Keratinocyte (primary cell): ENCODE data around the gene CCDC83. TPM values are rescaled to one million over a fixed set of nuclear protein-coding genes. Genes with fewer than 3 reads are reported as not detected.

ENCODE experiments used
- DNase-seq: peaks from one replicate; pipeline ENCODE4 v3.0.0-alpha.2; 2011; ENCODE audit warnings: low read depth, missing footprints, low spot score
- FAIRE-seq: peaks from 2 replicates; lab custom pipeline; 2011; peaks lifted over from hg19 to GRCh38; lab: Jason Lieb, UNC
- H2AFZ ChIP-seq: 2 replicates; pipeline ENCODE4 v1.6.0; 2012; ENCODE audit warnings: low read length, control low read depth, inconsistent platforms; ENCODE audit not compliant: control insufficient read depth
- H3K27ac ChIP-seq: 2 replicates; pipeline ENCODE4 v1.5.1; 2011; ENCODE audit warnings: low read length; ENCODE audit not compliant: control insufficient read depth, insufficient read depth
- H3K27me3 ChIP-seq: 3 replicates; pipeline ENCODE4 v1.6.0; 2011; ENCODE audit warnings: low read length; ENCODE audit not compliant: control insufficient read depth, insufficient read depth; ENCODE audit errors: extremely low read depth
- H3K36me3 ChIP-seq, 2 experiments: 2 replicates in 1 of 2; 3 replicates in 1 of 2; pipeline ENCODE4 v1.5.1; 2011; ENCODE audit warnings: low read length in 2 of 2, mild to moderate bottlenecking in 1 of 2; ENCODE audit not compliant: control insufficient read depth in 2 of 2, insufficient read depth in 2 of 2; ENCODE audit errors: extremely low read depth in 1 of 2
- H3K4me1 ChIP-seq: 3 replicates; pipeline ENCODE4 v1.5.1; 2011; ENCODE audit warnings: low read length; ENCODE audit not compliant: control insufficient read depth, insufficient read depth; ENCODE audit errors: extremely low read depth
- H3K4me2 ChIP-seq: 3 replicates; pipeline ENCODE4 v1.6.0; 2011; ENCODE audit warnings: low read depth, low read length; ENCODE audit not compliant: control insufficient read depth, insufficient read depth; ENCODE audit errors: extremely low read depth
- H3K4me3 ChIP-seq, 3 experiments: fragments of 200-600 bp in 1 of 3; sonication (generic) in 1 of 3; 2 replicates in 2 of 3; 3 replicates in 1 of 3; pipeline ENCODE4 v1.5.1; 2011 to 2016; ENCODE audit warnings: low read length in 3 of 3, mild to moderate bottlenecking in 3 of 3, control low read depth in 2 of 3, inconsistent platforms in 1 of 3, low read depth in 1 of 3, mixed read lengths in 1 of 3, mixed run types in 1 of 3, moderate library complexity in 1 of 3; ENCODE audit not compliant: control insufficient read depth in 2 of 3, insufficient read depth in 2 of 3; ENCODE audit errors: extremely low read depth in 1 of 3
- H3K79me2 ChIP-seq: 2 replicates; pipeline ENCODE4 v1.6.0; 2012; ENCODE audit warnings: low read length; ENCODE audit not compliant: control insufficient read depth, insufficient read depth
- H3K9ac ChIP-seq: 3 replicates; pipeline ENCODE4 v1.6.0; 2011; ENCODE audit warnings: low read length; ENCODE audit not compliant: control insufficient read depth, insufficient read depth; ENCODE audit errors: extremely low read depth
- H3K9me1 ChIP-seq: 3 replicates; pipeline ENCODE4 v1.6.0; 2011; ENCODE audit warnings: low read length; ENCODE audit not compliant: control insufficient read depth, insufficient read depth; ENCODE audit errors: extremely low read depth
- H3K9me3 ChIP-seq: 2 replicates; pipeline ENCODE4 v1.5.1; 2012; ENCODE audit warnings: low read depth, low read length; ENCODE audit not compliant: control insufficient read depth
- H4K20me1 ChIP-seq: 3 replicates; pipeline ENCODE4 v1.6.0; 2011; ENCODE audit warnings: low read length; ENCODE audit not compliant: control insufficient read depth, insufficient read depth; ENCODE audit errors: extremely low read depth
- CTCF ChIP-seq, 3 experiments: IDR thresholded peaks in 1 of 3; conservative IDR thresholded peaks in 1 of 3; optimal IDR thresholded peaks in 1 of 3; 2 replicates in 2 of 3; 3 replicates in 1 of 3; pipeline versions ENCODE3 to v1.5.1; 2011; ENCODE audit warnings: low read length in 3 of 3, mild to moderate bottlenecking in 3 of 3, moderate library complexity in 2 of 3, control low read depth in 1 of 3, inconsistent platforms in 1 of 3; ENCODE audit not compliant: insufficient read depth in 2 of 3; ENCODE audit errors: extremely low read depth in 1 of 3
- EZH2 ChIP-seq: IDR thresholded peaks from one replicate; pipeline ENCODE4 v1.6.1; 2012; ENCODE audit warnings: inconsistent platforms, mild to moderate bottlenecking, low read length, moderate library complexity
- dilution Hi-C: fragments of 300-500 bp; cut with MboI; formaldehyde crosslinking; loops from one replicate; pipeline ENCODE4 v1.7.0; 2020; ENCODE audit warnings: low sequenced_read_pairs; ENCODE audit not compliant: extremely low pct_ligation_motif_present
- polyA plus RNA-seq, 5 experiments: library from polyadenylated mRNA; depleted of rRNA in 3 of 5; stranded (reverse) in 3 of 5; stranded (forward) in 1 of 5; unstranded in 1 of 5; fragments of >200 nt; gene quantifications; 1 replicate in 1 of 5; 2 replicates in 3 of 5; 3 replicates in 1 of 5; pipeline versions ENCODE4 v1.2.1 to v1.2.3, GENCODE V29; 2011 to 2012; ENCODE audit warnings: missing spikeins in 2 of 5, low read depth in 1 of 5, low replicate concordance in 1 of 5

Gene CCDC83
- polyA plus RNA-seq, 1 donor (not counting 4 experiments of a cell fraction or from before 2014, with no cell fraction given): not detected

GRCh38 chr11:85946221-85946620 lies 91.0 kb downstream of the CCDC83 start:
- H3K79me2 ChIP-seq: no peaks in the 10 kb centered on the region
- H3K27ac ChIP-seq: no peak overlapping the region
- TF ChIP-seq CTCF (optimal IDR thresholded peaks at IDR 0.05 in 1 of 3, IDR thresholded peaks at IDR 0.05 in 1 of 3, conservative IDR thresholded peaks at IDR 0.05 in 1 of 3; ENCODE audit: extremely low read depth in 1 of 3, insufficient read depth in 2 of 3, low read length in 3 of 3): no peak
- no peak for TF ChIP-seq EZH2
- peaks cover 21% of the 10 kb centered on the region for H3K4me1 ChIP-seq
- dilution Hi-C loops: no loop called here
- H4K20me1 ChIP-seq: no peaks in the 10 kb centered on the region
- no peaks in the 10 kb centered on the region for H3K27me3 ChIP-seq
- H3K4me2 ChIP-seq: no peak overlapping the region
- H3K36me3 ChIP-seq: no peaks in the 10 kb centered on the region
- FAIRE-seq (no peak), DNase-seq (no peak)
- no peak overlapping the region for H3K9ac ChIP-seq
- peaks cover 3% of the 10 kb centered on the region for H3K9me1 ChIP-seq
- no peak overlapping the region for H3K4me3 ChIP-seq
- H2AFZ ChIP-seq: no peak overlapping the region
- H3K9me3 ChIP-seq: no peaks in the 10 kb centered on the region

GRCh38 chr11:85947431-85948272 lies 92.5 kb downstream of the CCDC83 start:
- Histone ChIP-seq H3K27me3 (no peaks in the 10 kb centered on the region), H3K9me1 (peaks cover 3% of the 10 kb centered on the region), H3K36me3 (no peaks in the 10 kb centered on the region), H2AFZ (no peak overlapping the region), H3K4me1 (peaks cover 21% of the 10 kb centered on the region), H3K9ac (no peak overlapping the region), H3K9me3 (no peaks in the 10 kb centered on the region), H3K27ac (peak overlapping the region; percentile 40), H3K4me3 (no peak overlapping the region), H3K79me2 (no peaks in the 10 kb centered on the region), H3K4me2 (peak overlapping the region; percentile 51), H4K20me1 (no peaks in the 10 kb centered on the region)
- DNase-seq (no peak), FAIRE-seq (no peak)
- no peak for TF ChIP-seq CTCF (optimal IDR thresholded peaks at IDR 0.05 in 1 of 3, IDR thresholded peaks at IDR 0.05 in 1 of 3, conservative IDR thresholded peaks at IDR 0.05 in 1 of 3; ENCODE audit: extremely low read depth in 1 of 3, insufficient read depth in 2 of 3, low read length in 3 of 3)
- no peak for TF ChIP-seq EZH2
- dilution Hi-C loops: no loop called here
